Measurements from ENCODE around the gene ART1.
"Not testable (repeated sequence)": the region's sequence is repeated elsewhere in the genome, so short reads cannot be mapped to it uniquely, and the experiment has no call there.

The ART1 gene

DNA sequence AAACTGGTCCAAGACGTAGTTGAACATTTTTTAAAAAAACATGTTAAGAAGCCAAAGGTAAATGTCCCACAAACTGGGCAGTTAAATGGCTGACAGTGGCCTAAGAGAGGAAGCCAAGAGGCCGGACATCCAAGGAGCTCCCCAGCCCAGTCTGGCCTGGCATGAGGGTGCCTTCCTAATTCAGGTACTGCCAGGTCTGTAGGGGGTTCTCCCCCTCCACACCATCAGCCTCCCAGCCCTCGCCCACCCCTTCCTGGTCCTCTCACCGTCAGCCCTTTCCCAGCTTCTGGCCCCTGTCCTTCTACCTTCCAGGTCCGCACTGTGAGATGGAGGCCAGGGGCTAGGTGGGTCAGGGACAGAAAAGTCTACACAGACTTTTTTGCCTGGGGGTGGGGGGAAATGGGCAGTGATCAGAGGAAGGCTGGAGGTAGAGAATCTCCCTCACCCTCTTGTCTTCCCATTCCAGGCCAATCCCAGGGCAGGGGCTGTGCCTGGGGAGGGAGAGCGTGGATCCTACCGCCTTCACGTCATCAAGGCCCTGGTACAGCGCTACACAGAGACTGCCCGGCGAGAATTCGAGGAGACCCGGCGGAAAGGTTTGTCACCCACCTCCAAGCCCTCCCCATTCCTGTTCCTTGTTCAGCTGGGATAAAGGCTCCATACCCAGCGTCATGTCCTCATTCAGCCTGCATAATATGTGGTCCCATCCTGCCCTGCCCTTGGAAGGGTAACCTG, 9.1 kb upstream of the ART1 start:
- DNase-seq, result no peak

DNA sequence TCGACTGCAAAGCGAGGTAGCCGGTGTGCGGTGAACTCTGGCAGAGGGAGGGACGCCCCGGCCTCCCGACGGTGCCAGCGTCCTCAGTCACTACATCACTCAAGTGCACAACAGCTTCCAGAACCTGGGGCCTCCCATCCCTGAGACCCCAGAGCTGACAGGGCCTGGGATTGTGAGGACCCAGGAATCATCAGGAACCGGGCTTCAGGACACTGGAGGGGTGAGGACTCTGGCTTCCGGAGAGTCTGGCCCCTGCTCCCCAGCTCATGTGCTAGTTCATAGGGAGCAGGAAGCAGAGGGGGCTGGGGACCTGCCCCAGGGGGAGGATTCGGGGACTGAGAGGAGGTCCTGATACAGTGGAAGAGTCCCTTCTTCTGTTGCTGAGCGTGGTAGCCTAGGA, 7.7 kb upstream of the ART1 start:
- DNase-seq, result no peak

DNA sequence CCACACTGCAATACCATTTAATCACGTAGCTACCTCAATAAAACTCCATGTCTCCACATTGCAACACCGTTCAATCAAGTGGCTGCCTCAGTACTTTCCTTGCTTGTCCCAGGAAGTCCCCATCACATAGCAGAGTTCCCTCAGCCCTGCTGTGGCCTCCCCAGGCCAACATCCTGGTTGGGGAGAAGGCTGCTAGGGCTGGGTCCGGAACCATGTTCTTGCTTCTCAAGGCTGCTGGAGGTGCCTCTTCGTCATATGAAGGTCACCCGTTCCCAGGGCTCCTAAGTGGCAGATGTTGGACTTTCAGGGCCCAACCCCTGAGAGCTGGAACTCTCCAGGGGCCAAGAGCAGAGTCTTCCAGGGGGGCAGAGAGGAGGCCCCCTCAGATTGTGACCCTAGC, 6.4 kb upstream of the ART1 start:
- no peak for DNase-seq

DNA sequence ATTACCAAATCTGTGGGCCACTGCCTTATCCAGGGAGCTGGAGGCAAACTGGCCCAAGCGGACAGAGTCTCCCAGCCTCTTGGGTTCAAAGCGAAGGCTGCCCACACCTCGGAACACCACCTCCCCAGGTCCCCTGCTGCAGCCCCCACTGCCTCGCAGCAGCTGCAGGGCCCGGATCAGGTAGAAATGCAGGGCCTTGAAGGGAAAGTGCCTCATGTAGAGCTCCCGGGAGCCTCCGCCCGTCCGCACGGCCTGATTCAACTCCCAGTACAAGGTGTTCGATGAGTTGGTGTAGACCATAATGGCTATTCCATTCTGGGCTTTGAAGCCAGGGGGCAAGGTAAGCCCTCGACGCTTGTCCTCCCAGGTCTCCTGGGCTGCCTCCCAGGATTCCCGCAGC, 5.1 kb upstream of the ART1 start:
- DNase-seq, result no peak

DNA sequence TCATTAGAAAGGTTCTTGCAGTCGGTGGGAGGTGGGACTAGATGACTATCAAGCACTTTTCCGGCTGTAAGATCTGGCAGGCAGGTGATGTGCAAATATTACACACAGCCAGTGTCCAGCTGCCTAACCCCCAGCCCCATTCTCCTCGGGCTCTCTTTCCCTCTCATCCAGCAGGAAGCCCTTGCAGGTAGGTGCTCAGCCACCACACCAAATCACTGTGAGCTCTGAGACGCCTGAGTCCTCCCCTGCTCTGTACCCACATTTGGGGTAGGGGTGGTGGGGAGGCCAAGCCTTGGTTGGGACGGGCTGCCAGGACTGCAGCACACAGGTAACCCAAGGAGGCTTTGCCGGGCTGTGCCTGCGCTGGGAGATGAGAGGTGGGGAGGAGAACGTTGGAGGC, 3.7 kb upstream of the ART1 start:
- DNase-seq, result no peak

GRCh38 chr11:3641701-3642070, 3.2 kb upstream of the ART1 start, which contains the start of gene ART5:
TSS of gene ART5 (minus strand) at chr11:3641992. CDS start at chr11:3641862, 130 bp downstream.
- DNase-seq, result no peak

GRCh38 chr11:3642071-3642951, 2.6 kb upstream of the ART1 start:
- peak; percentile 75 to 83 (median 81) for DNase-seq

GRCh38 chr11:3643102-3643546, 1.8 kb upstream of the ART1 start:
- DNase-seq, result peak in 1 of 3 experiments; percentile 28

- DNase-seq, result peak in 1 of 3 experiments; percentile 3
Measured at GRCh38 chr11:3645552-3645951, 624 bp downstream of the ART1 start.

DNA sequence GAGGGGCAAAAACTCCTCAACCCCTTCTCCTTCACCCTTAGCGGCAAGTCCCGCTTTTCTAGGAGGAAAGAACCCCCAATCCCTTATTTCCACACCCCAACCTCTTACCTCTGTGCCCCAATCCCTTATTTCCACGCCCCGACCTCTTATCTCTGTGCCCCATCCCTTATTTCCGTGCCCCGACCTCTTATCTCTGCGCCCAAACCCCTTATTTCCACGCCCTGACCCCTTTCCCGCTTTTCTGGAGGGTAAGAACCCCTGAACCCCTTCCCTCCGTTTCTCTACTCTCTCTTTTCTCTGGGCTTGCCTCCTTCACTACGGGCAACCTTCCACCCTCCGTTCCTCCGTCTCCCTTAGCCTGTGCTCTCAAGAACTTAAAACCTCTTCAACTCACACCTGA, 3.9 kb downstream of the ART1 start:
- not testable (repeated sequence) for DNase-seq

- not testable (repeated sequence) for DNase-seq
Measured at GRCh38 chr11:3649374-3649773, 4.4 kb downstream of the ART1 start.

DNA sequence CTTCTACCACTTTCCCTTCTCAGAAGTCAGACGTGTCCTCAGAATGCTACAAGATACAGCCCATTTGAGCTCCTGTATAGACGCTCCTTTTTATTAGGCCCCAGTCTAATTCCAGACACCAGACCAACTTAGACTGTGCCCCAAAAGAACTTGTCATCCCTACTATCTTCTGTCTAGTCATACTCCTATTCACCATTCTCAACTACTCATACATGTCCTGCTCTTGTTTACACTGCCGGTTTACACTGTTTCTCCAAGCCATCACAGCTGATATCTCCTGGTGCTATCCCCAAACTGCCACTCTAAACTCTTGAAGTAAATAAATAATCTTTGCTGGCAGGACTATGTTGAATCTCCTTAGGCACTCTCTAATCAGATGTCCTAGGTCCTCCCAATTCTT, 7.6 kb downstream of the ART1 start:
- not testable (repeated sequence) for DNase-seq

DNA sequence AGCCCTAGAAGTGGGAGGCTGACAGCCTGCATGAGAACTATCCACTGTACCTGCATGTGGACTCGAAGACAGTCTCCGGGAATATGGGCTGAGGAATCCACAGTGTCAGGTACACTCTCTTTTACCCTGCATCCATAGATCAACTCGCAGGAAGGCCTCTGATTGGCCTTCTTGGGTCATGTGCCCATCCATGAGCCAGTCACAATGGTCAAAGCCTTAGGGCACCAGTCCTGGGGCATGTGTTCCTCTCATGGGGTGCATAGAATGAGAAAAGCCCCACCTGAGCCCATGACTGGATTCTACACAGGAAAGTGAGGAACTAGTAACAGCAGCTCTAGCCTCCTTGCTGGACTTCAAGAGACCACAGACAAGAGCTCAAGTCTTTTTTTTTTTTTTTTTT, 10.6 kb downstream of the ART1 start:
- no peak for DNase-seq

DNA sequence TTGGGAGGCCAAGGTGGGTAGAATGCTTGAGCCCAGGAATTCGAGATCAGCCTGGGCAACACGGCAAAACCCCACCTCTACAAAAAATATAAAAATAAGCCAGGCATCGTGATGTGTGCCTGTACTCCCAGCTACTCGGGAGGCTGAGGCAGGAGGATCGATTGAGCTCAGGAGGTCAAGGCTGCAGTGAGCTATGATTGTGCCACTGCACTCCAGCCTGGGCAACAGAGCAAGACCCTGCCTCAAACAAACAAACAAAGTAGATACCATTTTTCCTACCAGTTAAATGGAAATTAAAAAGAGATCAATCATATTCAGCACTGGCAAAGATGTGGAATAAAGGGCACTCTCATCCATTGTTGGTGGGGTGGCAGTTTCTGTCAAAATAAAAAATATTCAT, 12.4 kb downstream of the ART1 start:
- not testable (repeated sequence) for DNase-seq

- DNase-seq, result no peak
Measured at GRCh38 chr11:3658252-3658651, 13.3 kb downstream of the ART1 start.

GRCh38 chr11:3659595-3660515, 14.9 kb downstream of the ART1 start:
- peak in 1 of 3 experiments; percentile 11 for DNase-seq

GRCh38 chr11:3660960-3661359, 16.0 kb downstream of the ART1 start:
- DNase-seq, result no peak

DNA sequence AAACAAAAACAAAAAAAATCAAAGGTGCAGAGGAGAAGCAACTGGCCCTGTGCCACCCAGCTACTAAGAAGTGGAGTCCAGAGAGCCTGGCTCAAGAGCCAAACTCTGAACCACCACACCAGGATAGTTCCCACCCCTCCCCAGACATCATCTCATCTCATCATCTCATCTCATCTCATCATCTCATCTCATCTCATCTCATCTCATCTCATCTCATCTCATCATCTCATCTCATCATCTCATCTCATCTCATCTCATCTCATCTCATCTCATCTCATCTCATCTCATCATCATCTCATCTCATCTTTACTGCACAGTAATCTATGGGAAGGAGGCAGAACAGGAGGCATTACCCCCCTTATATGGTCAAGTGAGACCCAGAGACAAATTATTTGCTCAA, 17.9 kb downstream of the ART1 start:
- DNase-seq, result no peak

DNA sequence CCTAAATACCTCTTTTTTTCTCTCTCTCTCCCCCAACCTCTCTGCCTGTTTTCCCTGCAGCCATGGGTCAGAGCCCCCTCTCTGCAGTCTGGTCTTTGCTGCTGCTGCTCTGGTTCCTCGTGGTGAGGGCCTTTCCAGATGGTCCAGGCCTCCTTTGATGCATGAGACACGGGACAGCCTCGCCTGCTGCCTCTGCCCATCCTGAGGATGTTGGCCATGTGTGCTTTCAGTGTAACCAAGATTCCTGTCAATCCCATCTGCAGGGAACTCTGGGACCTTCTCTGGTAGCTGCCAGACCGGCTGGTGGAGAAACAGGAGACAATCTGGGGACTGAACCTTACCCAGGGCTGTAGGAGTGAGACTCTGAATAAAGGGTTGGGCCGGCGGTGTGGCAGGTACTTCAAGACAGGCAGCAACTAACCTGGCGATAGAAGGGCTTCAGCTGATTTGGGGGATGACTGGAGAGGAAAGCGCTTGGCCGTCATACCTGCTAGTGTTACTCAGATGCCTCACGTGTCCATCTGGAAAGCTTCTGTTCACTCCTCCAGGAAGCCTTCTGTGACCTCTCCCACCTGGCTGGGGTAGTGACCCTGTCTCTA, 19.2 kb downstream of the ART1 start:
- DNase-seq, result no peak

DNA sequence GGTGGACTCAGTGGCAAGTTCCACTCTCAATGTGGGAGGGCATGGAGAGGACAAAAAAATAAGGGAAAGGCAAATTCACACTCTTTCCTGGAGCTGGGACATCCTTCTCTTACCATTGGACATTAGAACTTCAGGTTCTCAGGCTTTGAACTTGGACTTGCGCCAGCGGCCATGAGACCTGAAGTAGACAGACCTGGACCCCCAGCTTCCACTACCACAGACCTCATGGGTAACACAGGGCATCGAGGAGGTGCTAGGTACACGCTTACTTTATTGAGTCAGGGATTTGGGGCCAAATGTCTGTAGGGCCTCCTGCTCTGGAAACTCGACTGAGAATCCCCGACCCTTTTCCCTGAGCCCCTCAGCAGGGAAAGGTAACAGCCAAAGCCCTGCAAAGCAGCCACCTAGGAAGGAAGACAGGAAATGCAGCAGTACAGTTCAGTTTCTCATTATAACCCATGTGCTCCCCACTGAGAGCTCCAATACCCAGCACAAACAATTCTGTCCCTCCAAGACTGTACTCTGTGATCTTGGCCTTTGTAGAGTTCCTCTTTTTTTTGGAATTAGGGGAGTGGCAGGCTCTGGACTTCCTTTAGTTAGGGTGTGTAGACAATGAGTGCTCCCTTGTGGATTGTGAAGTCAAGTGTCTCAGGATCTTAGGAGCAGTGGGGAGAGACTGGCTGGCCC, 20.6 kb downstream of the ART1 start:
- DNase-seq, result no peak

DNA sequence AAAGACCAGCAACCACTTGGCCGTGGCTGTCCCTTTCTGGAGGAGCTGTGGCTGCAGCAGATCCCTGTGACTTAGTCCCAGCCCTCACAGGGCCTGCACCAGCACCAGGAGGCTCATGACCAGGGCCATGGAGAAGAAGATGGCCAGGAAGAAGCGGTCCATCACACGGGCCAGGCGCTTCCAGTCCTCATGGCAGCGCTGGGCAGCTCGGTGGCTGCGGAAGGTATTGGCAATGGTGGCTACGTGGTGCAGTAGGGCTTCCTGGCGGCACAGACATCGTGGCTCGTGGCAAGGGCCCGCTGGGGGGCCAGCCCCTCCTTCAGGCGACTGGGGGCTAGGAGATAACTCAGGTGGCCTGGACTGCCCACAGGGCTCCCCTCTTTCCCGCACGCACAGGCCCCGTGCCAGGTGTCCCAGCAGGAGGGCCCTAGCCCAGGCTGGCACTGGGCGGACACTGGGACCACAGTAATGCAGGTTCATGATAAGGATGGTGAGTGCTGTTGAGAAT, 21.1 kb downstream of the ART1 start:
- no peak for DNase-seq
